ENCODE measurements around the gene STK32B. TPM values are rescaled to one million over a fixed set of nuclear protein-coding genes. Genes with fewer than 3 reads are reported as not detected.

The STK32B gene
- total and polyA plus RNA-seq, 9 of the 15 experiments (the other 6 are each of a cell fraction or from before 2014, with no cell fraction given), result 0.03 to 0.20 (median 0.07) TPM; not detected in 2

DNA sequence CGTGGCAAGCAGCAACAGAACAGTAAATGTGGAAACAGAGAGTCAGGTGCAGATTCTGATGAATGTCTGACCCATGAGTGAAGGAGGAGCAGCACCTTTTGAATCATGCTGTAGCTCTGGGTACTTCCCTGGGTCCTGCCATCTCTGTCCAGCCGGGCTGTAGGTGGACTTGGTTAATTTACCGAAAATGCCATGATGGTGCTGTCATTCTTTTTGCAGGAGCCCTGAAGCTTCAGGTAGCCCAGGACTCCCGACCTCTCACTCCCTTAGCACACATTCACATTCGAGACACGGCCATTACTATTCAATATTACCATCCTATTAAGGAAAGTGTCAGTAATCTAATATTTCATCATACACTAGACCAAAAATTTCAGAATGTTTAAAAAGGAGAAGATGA lies 320.9 kb downstream of the STK32B start:
- H3K4me2 ChIP-seq (ENCODE audit: insufficient read depth, low read length), result no peak overlapping the region
- CTCF ChIA-PET (ENCODE audit: low intra/inter-chr PET ratio), result no interaction called here
- no peaks in the 10 kb centered on the region for H4K20me1 ChIP-seq (replicated peaks; ENCODE audit: control insufficient read depth, insufficient read depth, low read length)
- intact Hi-C loops (cut with micrococcal nuclease), result no loop called here
- no peaks in the 10 kb centered on the region for H3K9me3 ChIP-seq (replicated peaks; ENCODE audit: control insufficient read depth, insufficient read depth, low read depth, low read length)
- H2AFZ ChIP-seq (ENCODE audit: low read depth, low read length), result no peak overlapping the region
- H3K36me3 ChIP-seq (ENCODE audit: control insufficient read depth, insufficient read depth, low read length), result no peaks in the 10 kb centered on the region
- H3K9ac ChIP-seq (ENCODE audit: insufficient read depth in 1 of 2, low read depth in 2 of 2, low read length in 2 of 2), result no peak overlapping the region
- FAIRE-seq (no peak), DNase-seq (ENCODE audit: extremely low read depth in 1 of 4, low spot score in 3 of 4) (no peak), ATAC-seq (no peak)
- WGBS (ENCODE audit: insufficient coverage, low coverage, missing lambda C conversion rate), result 0% methylated on average over 6 of the region's 6 CpGs
- no peak overlapping the region for H3K27ac ChIP-seq (ENCODE audit: extremely low read depth, low read depth, low read length)
- BruUV-seq (replicated peaks), result no TSS peak
- no peak overlapping the region for H3K4me3 ChIP-seq
- no peaks in the 10 kb centered on the region; a peak in 1 of 5 replicates for H3K27me3 ChIP-seq (ENCODE audit: control insufficient read depth in 2 of 2, insufficient read depth in 2 of 2, low read length in 2 of 2)
- POLR2A ChIA-PET, result no interaction called here
- in situ Hi-C loops (cut with MboI), result loop anchor here (10.0 kb wide), 1 partner anchor 377 kb away; no protein-coding TSS in a partner anchor
- TF ChIP-seq GATAD2A (IDR thresholded peaks at IDR 0.05) (no peak), BCOR (IDR thresholded peaks at IDR 0.05) (no peak), THRAP3 (IDR thresholded peaks at IDR 0.05; ENCODE audit: borderline replicate concordance) (no peak)
- H3K79me2 ChIP-seq (ENCODE audit: control insufficient read depth, insufficient read depth, low read length), result no peaks in the 10 kb centered on the region
- H3K9me1 ChIP-seq (ENCODE audit: control insufficient read depth, insufficient read depth, low read length), result no peaks in the 10 kb centered on the region
- no peaks in the 10 kb centered on the region for H3K4me1 ChIP-seq (replicated peaks in 1 of 2; ENCODE audit: control insufficient read depth in 2 of 2, insufficient read depth in 2 of 2, low read length in 2 of 2)

DNA sequence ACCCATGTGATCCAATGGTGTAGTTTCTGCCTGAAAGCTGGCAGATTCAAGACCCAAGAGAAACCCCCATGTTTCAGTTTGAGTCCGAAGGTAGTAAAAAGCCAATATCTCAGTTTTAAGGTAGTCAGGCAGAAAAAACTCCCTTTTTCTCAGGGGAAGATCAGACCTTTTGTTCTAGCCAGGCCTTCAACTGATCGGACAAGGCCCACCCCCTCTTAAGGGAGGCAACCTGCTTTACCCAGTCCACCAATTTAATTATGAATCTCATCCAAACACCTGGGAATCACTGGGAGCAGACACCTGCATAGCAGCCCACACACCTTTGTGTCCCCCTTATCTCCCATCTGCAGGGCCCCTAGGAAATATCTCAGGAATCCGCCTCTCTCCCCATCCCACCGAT lies 322.0 kb downstream of the STK32B start:
- intact Hi-C loops (cut with micrococcal nuclease), result no loop called here
- no peak for ATAC-seq
- H3K4me2 ChIP-seq (ENCODE audit: insufficient read depth, low read length), result no peak overlapping the region
- FAIRE-seq, result no peak
- H2AFZ ChIP-seq (ENCODE audit: low read depth, low read length), result no peak overlapping the region
- WGBS (ENCODE audit: insufficient coverage, low coverage, missing lambda C conversion rate), result 0% methylated on average over 4 of the region's 4 CpGs
- H3K79me2 ChIP-seq (ENCODE audit: control insufficient read depth, insufficient read depth, low read length), result no peaks in the 10 kb centered on the region
- POLR2A ChIA-PET, result no interaction called here
- H3K9me1 ChIP-seq (ENCODE audit: control insufficient read depth, insufficient read depth, low read length), result no peaks in the 10 kb centered on the region
- in situ Hi-C loops (cut with MboI), result loop anchor here (10.0 kb wide), 1 partner anchor 379 kb away; no protein-coding TSS in a partner anchor
- H3K4me1 ChIP-seq (replicated peaks in 1 of 2; ENCODE audit: control insufficient read depth in 2 of 2, insufficient read depth in 2 of 2, low read length in 2 of 2), result no peaks in the 10 kb centered on the region
- CTCF ChIA-PET (ENCODE audit: low intra/inter-chr PET ratio), result no interaction called here
- no peaks in the 10 kb centered on the region; a peak in 1 of 5 replicates for H3K27me3 ChIP-seq (ENCODE audit: control insufficient read depth in 2 of 2, insufficient read depth in 2 of 2, low read length in 2 of 2)
- H3K9me3 ChIP-seq (replicated peaks; ENCODE audit: control insufficient read depth, insufficient read depth, low read depth, low read length), result no peaks in the 10 kb centered on the region
- no TSS peak for BruUV-seq (replicated peaks)
- H3K27ac ChIP-seq (ENCODE audit: extremely low read depth, low read depth, low read length), result no peak overlapping the region
- H3K36me3 ChIP-seq (ENCODE audit: control insufficient read depth, insufficient read depth, low read length), result no peaks in the 10 kb centered on the region
- TF ChIP-seq, protein P1, sequence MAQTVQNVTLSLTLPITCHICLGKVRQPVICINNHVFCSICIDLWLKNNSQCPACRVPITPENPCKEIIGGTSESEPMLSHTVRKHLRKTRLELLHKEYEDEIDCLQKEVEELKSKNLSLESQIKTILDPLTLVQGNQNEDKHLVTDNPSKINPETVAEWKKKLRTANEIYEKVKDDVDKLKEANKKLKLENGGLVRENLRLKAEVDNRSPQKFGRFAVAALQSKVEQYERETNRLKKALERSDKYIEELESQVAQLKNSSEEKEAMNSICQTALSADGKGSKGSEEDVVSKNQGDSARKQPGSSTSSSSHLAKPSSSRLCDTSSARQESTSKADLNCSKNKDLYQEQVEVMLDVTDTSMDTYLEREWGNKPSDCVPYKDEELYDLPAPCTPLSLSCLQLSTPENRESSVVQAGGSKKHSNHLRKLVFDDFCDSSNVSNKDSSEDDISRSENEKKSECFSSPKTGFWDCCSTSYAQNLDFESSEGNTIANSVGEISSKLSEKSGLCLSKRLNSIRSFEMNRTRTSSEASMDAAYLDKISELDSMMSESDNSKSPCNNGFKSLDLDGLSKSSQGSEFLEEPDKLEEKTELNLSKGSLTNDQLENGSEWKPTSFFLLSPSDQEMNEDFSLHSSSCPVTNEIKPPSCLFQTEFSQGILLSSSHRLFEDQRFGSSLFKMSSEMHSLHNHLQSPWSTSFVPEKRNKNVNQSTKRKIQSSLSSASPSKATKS (CRISPR knock-in tag; IDR thresholded peaks at IDR 0.05), result no peak
- TF ChIP-seq ZNF134 (CRISPR knock-in tag; conservative IDR thresholded peaks at IDR 0.05), result peak; percentile 89
- TF ChIP-seq ZBTB1 (CRISPR knock-in tag; IDR thresholded peaks at IDR 0.05; ENCODE audit: borderline replicate concordance, low read depth), result no peak
- no peaks in the 10 kb centered on the region for H4K20me1 ChIP-seq (replicated peaks; ENCODE audit: control insufficient read depth, insufficient read depth, low read length)
- no peak overlapping the region for H3K9ac ChIP-seq (ENCODE audit: insufficient read depth in 1 of 2, low read depth in 2 of 2, low read length in 2 of 2)
- H3K4me3 ChIP-seq, result no peak overlapping the region
- DNase-seq (ENCODE audit: extremely low read depth in 1 of 4, low spot score in 3 of 4), result no peak
